ENCODE measurements around the gene ARHGAP22. TPM values are rescaled to one million over a fixed set of nuclear protein-coding genes. Genes with fewer than 3 reads are reported as not detected.

ARHGAP22 gene
- total and polyA plus RNA-seq, 2 experiments from 2014 or later, result 4.8 to 10.7 TPM

DNA sequence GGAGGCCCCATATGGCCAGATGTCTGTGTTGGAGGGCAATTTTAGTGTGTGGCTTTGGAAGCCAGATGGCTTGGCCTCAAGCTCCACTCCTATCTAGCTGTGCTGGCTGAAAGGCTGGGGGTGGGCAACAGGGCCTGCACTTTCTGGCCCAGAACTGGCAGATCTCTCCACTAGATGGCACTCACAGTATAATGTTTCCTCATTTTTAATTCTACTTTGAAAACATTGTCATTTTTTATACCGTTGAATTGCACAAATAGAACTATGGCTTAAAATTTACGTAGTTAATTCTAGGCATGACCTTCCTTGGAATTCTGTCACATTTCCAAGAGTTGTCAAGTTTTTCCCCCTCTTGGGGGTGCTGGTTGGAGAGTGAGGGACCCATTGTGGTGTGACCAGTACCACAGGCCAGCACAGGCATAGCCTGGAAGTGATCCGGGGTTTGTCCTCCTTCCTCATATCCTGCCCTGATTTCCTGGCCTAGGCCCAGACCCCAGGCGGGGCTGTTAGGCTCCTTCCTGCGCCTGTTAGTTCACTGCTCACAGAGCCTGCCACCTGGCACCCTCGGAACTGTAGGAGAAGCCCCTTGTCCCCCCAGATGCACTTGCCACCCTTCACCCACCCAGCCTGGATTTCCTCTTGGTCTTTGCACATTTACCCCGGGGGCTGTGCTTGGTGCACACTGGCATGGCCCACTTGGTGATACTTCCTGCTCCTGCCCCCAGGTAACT is 52.8 kb downstream of the ARHGAP22 start:
- H3K27me3 Mint-ChIP-seq (ENCODE audit: insufficient read depth, low read depth, poor library complexity), result peaks cover 8% of the 10 kb centered on the region
- no peak overlapping the region for H2AFZ ChIP-seq

DNA sequence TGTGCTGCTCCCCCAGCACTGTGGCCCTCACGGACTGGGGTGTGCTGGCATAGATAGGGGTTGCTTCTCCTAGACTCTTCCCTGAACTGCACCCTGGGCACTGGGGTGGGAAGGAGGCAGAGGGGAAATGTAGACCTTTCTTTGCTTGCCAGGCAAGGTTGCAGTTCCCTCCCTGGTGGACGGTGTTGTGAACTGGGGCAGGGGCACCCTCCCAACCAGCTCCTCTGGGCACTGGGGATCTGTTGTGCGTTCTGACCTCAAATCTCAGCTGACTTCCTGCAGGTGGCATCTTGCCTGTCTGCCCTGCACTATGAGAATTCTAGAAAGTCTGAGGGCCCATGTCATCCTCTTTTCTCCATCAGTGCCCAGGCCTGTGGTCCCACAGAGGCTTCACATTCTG is 53.9 kb downstream of the ARHGAP22 start:
- Histone ChIP-seq H3K27me3 (ENCODE audit: insufficient read depth) (no peaks in the 10 kb centered on the region), H2AFZ (no peak overlapping the region), H4K20me1 (replicated peaks; ENCODE audit: insufficient read depth) (no peaks in the 10 kb centered on the region), H3F3A (replicated peaks; ENCODE audit: low read depth) (no peaks in the 10 kb centered on the region), H3K4me3 (no peak overlapping the region), H3K27ac (ENCODE audit: low read depth) (no peak overlapping the region), H3K79me2 (replicated peaks; ENCODE audit: insufficient read depth) (no peaks in the 10 kb centered on the region), H3K9me2 (ENCODE audit: insufficient read depth) (no peaks in the 10 kb centered on the region), H3K4me2 (no peak overlapping the region), H3K36me3 (ENCODE audit: insufficient read depth) (no peaks in the 10 kb centered on the region), H3K4me1 (ENCODE audit: insufficient read depth) (no peaks in the 10 kb centered on the region)
- Mint-ChIP-seq H3K9me3 (peaks cover 4% of the 10 kb centered on the region), H3K4me1 (peaks cover 7% of the 10 kb centered on the region; the same call in 2 of the 3 replicates), H3K27me3 (ENCODE audit: insufficient read depth, low read depth, poor library complexity) (peaks cover 8% of the 10 kb centered on the region), H3K36me3 (ENCODE audit: low read depth) (no peaks in the 10 kb centered on the region), H3K27ac (no peak overlapping the region), H3K4me3 (no peak overlapping the region)
- ATAC-seq (no peak), DNase-seq (ENCODE audit: low spot score) (no peak)
- TF ChIP-seq STAT1 (IDR thresholded peaks at IDR 0.05; ENCODE audit: unreplicated experiment) (no peak), EZH2 (IDR thresholded peaks at IDR 0.05; ENCODE audit: low read depth, unreplicated experiment) (no peak), JUNB (IDR thresholded peaks at IDR 0.05; ENCODE audit: unreplicated experiment) (no peak), ZNF331 (CRISPR knock-in tag; IDR thresholded peaks at IDR 0.05; ENCODE audit: low read depth) (no peak), ZNF114 (CRISPR knock-in tag; IDR thresholded peaks at IDR 0.05) (no peak), NANOG (IDR thresholded peaks at IDR 0.05; ENCODE audit: borderline replicate concordance) (no peak), CREB1 (CRISPR knock-in tag; IDR thresholded peaks at IDR 0.05; ENCODE audit: low read depth) (no peak), POLR2AphosphoS5 (IDR thresholded peaks at IDR 0.05; ENCODE audit: low read depth) (no peak), EZH2phosphoT487 (IDR thresholded peaks at IDR 0.05; ENCODE audit: unreplicated experiment) (no peak)
- TF ChIP-seq, protein P1, sequence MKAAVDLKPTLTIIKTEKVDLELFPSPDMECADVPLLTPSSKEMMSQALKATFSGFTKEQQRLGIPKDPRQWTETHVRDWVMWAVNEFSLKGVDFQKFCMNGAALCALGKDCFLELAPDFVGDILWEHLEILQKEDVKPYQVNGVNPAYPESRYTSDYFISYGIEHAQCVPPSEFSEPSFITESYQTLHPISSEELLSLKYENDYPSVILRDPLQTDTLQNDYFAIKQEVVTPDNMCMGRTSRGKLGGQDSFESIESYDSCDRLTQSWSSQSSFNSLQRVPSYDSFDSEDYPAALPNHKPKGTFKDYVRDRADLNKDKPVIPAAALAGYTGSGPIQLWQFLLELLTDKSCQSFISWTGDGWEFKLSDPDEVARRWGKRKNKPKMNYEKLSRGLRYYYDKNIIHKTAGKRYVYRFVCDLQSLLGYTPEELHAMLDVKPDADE (IDR thresholded peaks at IDR 0.05), result no peak
- TF ChIP-seq, protein P2, sequence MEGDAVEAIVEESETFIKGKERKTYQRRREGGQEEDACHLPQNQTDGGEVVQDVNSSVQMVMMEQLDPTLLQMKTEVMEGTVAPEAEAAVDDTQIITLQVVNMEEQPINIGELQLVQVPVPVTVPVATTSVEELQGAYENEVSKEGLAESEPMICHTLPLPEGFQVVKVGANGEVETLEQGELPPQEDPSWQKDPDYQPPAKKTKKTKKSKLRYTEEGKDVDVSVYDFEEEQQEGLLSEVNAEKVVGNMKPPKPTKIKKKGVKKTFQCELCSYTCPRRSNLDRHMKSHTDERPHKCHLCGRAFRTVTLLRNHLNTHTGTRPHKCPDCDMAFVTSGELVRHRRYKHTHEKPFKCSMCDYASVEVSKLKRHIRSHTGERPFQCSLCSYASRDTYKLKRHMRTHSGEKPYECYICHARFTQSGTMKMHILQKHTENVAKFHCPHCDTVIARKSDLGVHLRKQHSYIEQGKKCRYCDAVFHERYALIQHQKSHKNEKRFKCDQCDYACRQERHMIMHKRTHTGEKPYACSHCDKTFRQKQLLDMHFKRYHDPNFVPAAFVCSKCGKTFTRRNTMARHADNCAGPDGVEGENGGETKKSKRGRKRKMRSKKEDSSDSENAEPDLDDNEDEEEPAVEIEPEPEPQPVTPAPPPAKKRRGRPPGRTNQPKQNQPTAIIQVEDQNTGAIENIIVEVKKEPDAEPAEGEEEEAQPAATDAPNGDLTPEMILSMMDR (conservative IDR thresholded peaks at IDR 0.05; ENCODE audit: low read depth in 2 of 2), result no peak
- TF ChIP-seq, protein P3, sequence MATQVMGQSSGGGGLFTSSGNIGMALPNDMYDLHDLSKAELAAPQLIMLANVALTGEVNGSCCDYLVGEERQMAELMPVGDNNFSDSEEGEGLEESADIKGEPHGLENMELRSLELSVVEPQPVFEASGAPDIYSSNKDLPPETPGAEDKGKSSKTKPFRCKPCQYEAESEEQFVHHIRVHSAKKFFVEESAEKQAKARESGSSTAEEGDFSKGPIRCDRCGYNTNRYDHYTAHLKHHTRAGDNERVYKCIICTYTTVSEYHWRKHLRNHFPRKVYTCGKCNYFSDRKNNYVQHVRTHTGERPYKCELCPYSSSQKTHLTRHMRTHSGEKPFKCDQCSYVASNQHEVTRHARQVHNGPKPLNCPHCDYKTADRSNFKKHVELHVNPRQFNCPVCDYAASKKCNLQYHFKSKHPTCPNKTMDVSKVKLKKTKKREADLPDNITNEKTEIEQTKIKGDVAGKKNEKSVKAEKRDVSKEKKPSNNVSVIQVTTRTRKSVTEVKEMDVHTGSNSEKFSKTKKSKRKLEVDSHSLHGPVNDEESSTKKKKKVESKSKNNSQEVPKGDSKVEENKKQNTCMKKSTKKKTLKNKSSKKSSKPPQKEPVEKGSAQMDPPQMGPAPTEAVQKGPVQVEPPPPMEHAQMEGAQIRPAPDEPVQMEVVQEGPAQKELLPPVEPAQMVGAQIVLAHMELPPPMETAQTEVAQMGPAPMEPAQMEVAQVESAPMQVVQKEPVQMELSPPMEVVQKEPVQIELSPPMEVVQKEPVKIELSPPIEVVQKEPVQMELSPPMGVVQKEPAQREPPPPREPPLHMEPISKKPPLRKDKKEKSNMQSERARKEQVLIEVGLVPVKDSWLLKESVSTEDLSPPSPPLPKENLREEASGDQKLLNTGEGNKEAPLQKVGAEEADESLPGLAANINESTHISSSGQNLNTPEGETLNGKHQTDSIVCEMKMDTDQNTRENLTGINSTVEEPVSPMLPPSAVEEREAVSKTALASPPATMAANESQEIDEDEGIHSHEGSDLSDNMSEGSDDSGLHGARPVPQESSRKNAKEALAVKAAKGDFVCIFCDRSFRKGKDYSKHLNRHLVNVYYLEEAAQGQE (IDR thresholded peaks at IDR 0.05; ENCODE audit: unreplicated experiment), result no peak

More for the DNA sequence above, 52.8 kb downstream of the ARHGAP22 start:
- Mint-ChIP-seq H3K4me3 (no peak overlapping the region), H3K36me3 (ENCODE audit: low read depth) (no peaks in the 10 kb centered on the region), H3K9me3 (peaks cover 4% of the 10 kb centered on the region), H3K27ac (no peak overlapping the region), H3K4me1 (peaks cover 7% of the 10 kb centered on the region; the same call in 2 of the 3 replicates)
- Histone ChIP-seq H3K4me3 (no peak overlapping the region), H3K79me2 (replicated peaks; ENCODE audit: insufficient read depth) (no peaks in the 10 kb centered on the region), H3K27ac (ENCODE audit: low read depth) (no peak overlapping the region), H4K20me1 (replicated peaks; ENCODE audit: insufficient read depth) (no peaks in the 10 kb centered on the region), H3K36me3 (ENCODE audit: insufficient read depth) (no peaks in the 10 kb centered on the region), H3K4me2 (no peak overlapping the region), H3K4me1 (ENCODE audit: insufficient read depth) (no peaks in the 10 kb centered on the region), H3F3A (replicated peaks; ENCODE audit: low read depth) (no peaks in the 10 kb centered on the region), H3K9me2 (ENCODE audit: insufficient read depth) (no peaks in the 10 kb centered on the region), H3K27me3 (ENCODE audit: insufficient read depth) (no peaks in the 10 kb centered on the region)
- peak; percentile 73 for DNase-seq (ENCODE audit: low spot score)
- ATAC-seq, result peak; percentile 80
- TF ChIP-seq, protein P2 (conservative IDR thresholded peaks at IDR 0.05; ENCODE audit: low read depth in 2 of 2), result peak; percentile 68 to 83
- no peak for TF ChIP-seq EZH2phosphoT487 (IDR thresholded peaks at IDR 0.05; ENCODE audit: unreplicated experiment)

All from GM23338 (cell line).